Left renal cortex interstitium (tissue), 4 donors: ENCODE results near the gene ABI2. TPM values are rescaled to one million over a fixed set of nuclear protein-coding genes. Genes with fewer than 3 reads are reported as not detected.
"Not testable (repeated sequence)": the region's sequence is repeated elsewhere in the genome, so short reads cannot be mapped to it uniquely, and the experiment has no call there.

Source experiments
- DNase-seq, 4 donors: peaks; one replicate each; pipeline ENCODE4 v3.0.0-alpha.2; 2013; ENCODE audit warnings: low read depth in 4 of 4, low spot score in 2 of 4, missing footprints in 1 of 4
- polyA plus RNA-seq, 4 donors: library from polyadenylated mRNA; unstranded; fragments of 120-200 nt; gene quantifications; one replicate each; pipeline ENCODE4 v1.2.1, GENCODE V29; 2013; ENCODE audit not compliant: insufficient read length in 4 of 4

The ABI2 gene
- 10 to 100 TPM; 75.3 to 97.4 (median 86.6) TPM for polyA plus RNA-seq

GRCh38 chr2:203327901-203328759, at the start of gene ABI2:
Gene ABI2, plus strand, starts transcription at chr2:203328394. Its CDS starts 121 bp downstream, at chr2:203328515.
- peak; percentile 70 to 93 (median 89) for DNase-seq

GRCh38 chr2:203279288-203279687, 48.9 kb upstream of the ABI2 start:
- DNase-seq = no peak

- DNase-seq = peak; percentile 18 to 67 (median 44)
These were observed 47.6 kb upstream of the ABI2 start for GRCh38 chr2:203280428-203281064.

GRCh38 chr2:203282101-203282500, 46.1 kb upstream of the ABI2 start:
- DNase-seq = no peak

- DNase-seq = no peak
These were observed 41.7 kb upstream of the ABI2 start for GRCh38 chr2:203286532-203286931.

- no peak for DNase-seq
These were observed 26.5 kb upstream of the ABI2 start for GRCh38 chr2:203301667-203302066.

GRCh38 chr2:203302586-203302985, 25.6 kb upstream of the ABI2 start:
- DNase-seq = not testable (repeated sequence)

GRCh38 chr2:203310688-203311436, 17.3 kb upstream of the ABI2 start:
- DNase-seq = no peak

GRCh38 chr2:203326356-203326755, 1.8 kb upstream of the ABI2 start:
- DNase-seq = no peak

- no peak for DNase-seq
These were observed 653 bp upstream of the ABI2 start for GRCh38 chr2:203327582-203327900.

- peak; percentile 44 to 80 (median 54) for DNase-seq
These were observed 756 bp downstream of the ABI2 start for GRCh38 chr2:203328760-203329540.

GRCh38 chr2:203330434-203330833, 2.2 kb downstream of the ABI2 start:
- DNase-seq = no peak

- DNase-seq = no peak
These were observed 10.1 kb downstream of the ABI2 start for GRCh38 chr2:203338322-203338721.

- no peak for DNase-seq
These were observed 12.7 kb downstream of the ABI2 start for GRCh38 chr2:203340791-203341487.

- DNase-seq = no peak
These were observed 13.6 kb downstream of the ABI2 start for GRCh38 chr2:203341741-203342310.

GRCh38 chr2:203342374-203342773, 14.2 kb downstream of the ABI2 start:
- not testable (repeated sequence) for DNase-seq

- no peak for DNase-seq
These were observed 16.5 kb downstream of the ABI2 start for GRCh38 chr2:203344667-203345066.

- no peak for DNase-seq
These were observed 18.4 kb downstream of the ABI2 start for GRCh38 chr2:203346612-203347011.

GRCh38 chr2:203347375-203347774, 19.2 kb downstream of the ABI2 start:
- no peak for DNase-seq
